GM18517 (cell line): ENCODE data around the gene TBCK.
"Not testable (repeated sequence)": the region's sequence is repeated elsewhere in the genome, so short reads cannot be mapped to it uniquely, and the experiment has no call there.

ENCODE experiments used
- ATAC-seq: cut with Tn5 transposase; IDR thresholded peaks from one replicate; pipeline ENCODE4 v1.9.1; 2021; ENCODE audit warnings: mild to moderate bottlenecking, moderate library complexity; ENCODE audit not compliant: unreplicated experiment

Gene TBCK

DNA sequence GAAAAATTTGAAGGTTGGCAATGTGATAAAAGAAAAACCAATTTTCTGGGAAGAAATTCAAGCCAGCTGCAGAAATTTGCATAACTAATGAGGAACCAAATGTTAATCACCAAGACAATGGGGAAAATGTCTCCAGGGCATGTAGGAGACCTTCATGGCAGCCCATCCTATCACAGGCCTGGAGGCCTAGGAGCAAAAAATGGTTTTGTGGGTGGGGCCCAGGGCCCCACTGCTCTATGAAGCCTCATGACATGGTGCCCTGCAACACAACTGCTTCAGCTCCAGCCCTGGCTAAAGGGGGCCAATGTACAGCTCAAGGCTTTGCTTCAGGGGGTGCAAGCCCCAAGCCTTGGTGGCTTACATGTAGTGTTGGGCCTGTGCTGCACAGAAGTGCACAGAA, 184.0 kb downstream of the TBCK start:
- ATAC-seq: no peak

- ATAC-seq: peak; percentile 52
Measured at GRCh38 chr4:106126062-106126461, 189.9 kb downstream of the TBCK start.

- not testable (repeated sequence) for ATAC-seq
Measured at GRCh38 chr4:106119949-106120555, 196.0 kb downstream of the TBCK start.

GRCh38 chr4:106116025-106116424, 200.0 kb downstream of the TBCK start:
- no peak for ATAC-seq

GRCh38 chr4:106114270-106114669, 201.7 kb downstream of the TBCK start:
- ATAC-seq: no peak

GRCh38 chr4:106111778-106112469, 204.1 kb downstream of the TBCK start:
- not testable (repeated sequence) for ATAC-seq

- ATAC-seq: no peak
Measured at GRCh38 chr4:106109929-106110328, 206.1 kb downstream of the TBCK start.

DNA sequence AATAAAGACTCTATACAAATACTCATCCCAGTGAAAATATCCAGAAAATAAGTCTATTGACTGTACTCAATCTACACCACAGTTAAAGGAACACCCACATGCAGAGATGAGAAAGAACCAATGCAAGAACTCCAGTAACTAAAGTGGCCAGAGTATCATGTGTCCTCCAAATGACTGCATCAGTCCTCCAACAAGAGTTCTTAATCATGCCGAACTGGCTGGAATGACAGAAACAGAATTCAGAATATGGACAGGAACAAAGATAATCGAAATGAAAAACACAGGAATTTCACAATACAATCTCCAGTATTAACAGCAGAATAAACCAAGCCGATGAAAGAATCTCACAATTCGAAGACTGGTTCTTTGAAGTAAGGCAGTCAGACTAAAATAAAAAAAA, 210.3 kb downstream of the TBCK start:
- ATAC-seq: no peak

GRCh38 chr4:106104276-106104675, 211.7 kb downstream of the TBCK start:
- ATAC-seq: no peak

DNA sequence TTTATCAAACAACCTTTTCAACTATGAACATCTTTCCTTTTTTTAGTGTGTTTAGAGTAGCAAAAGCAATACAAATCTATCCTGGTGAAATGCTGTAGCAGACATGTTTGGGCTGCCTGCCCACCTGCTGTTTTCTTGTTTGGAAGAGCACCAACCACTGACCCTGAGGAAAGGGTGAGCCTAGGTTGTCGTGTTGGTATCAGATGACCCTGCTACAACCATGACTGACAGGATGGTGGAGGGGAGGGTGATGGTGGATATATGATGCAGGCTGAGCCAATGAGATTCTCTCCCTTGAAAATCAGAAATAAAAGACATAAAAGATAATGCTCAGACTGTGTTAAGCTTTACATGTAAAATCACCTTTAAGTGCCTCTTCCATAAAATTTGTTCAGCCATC, 219.6 kb downstream of the TBCK start:
- no peak for ATAC-seq

DNA sequence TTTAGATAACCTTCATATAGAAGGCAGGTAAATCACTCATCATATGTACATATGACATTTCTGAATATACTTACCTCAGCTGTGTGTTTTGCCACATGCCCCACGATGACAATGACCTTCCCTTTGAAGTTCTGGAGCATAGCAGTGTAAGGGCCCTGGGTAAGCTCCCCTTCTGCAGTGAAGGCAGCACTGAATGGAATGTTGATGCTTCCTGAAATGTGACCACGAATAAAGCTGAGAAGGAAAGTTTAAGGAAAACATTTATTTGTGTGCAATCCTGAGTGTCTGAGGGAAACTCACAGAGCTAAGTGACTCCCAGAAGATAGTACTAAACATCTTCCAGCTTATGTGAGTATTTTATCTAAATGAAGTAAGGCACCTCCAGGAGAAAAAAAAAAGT, 220.6 kb downstream of the TBCK start:
- ATAC-seq: no peak

GRCh38 chr4:106092361-106093040, 223.5 kb downstream of the TBCK start:
- ATAC-seq: no peak

DNA sequence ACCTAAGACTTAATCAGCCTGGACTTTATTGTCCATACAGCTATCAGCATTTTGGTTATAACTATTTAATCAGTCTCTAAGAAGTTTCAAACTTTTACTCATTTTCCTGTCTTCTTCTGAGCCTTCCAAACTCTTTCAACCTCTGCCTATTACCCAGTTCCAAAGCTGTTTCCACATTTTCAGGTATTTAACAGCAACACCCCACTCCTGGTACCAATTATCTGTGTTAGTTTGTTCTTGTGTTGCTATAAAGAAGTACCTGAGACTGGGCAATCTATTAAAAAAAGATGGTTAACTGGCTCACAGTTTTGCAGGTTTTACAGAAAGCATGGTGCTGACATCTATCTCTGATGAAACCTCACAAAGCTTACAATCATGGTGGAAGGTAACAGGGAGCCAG, 225.2 kb downstream of the TBCK start:
- ATAC-seq: no peak

DNA sequence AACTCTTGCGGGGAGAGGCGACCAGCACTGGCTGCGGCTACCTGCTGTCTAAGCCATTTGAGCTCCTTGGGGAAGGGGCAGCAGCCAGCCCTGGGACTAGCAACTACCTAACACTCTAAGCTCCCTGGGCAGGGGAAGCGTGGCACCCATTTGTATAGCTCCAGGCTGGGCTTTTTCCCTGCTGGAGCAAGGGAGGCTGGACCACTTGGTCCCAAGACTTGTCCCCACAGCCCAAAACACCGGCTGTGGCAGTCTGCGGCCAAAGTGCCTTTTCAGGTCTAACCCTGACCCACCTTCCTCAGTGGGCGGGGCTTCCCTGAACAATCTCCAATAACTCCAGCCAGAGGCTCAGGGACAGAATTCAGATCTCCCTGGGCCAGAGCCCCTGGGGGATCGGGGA, 232.9 kb downstream of the TBCK start:
- no peak for ATAC-seq

- no peak for ATAC-seq
Measured at GRCh38 chr4:106080376-106080775, 235.6 kb downstream of the TBCK start.

- no peak for ATAC-seq
Measured at GRCh38 chr4:106079616-106080015, 236.4 kb downstream of the TBCK start.

DNA sequence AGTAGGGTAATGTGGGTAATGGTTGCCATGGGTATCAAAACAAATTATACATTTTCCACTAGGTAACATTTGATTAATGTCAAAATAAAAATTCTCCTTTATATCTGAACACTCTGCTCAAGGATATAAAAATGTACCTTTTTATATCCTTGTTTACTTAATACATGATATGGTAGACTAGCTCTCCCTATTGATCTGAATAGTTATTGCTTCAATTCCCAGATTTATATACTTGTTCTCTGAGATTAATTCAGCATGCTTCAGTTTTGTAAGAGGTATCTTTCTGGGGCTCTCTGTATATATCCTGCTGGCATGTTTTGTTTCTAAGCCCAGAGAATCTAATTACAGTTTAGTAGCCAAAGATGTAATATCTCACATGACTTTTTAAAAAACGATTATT, 251.0 kb downstream of the TBCK start:
- ATAC-seq: no peak

DNA sequence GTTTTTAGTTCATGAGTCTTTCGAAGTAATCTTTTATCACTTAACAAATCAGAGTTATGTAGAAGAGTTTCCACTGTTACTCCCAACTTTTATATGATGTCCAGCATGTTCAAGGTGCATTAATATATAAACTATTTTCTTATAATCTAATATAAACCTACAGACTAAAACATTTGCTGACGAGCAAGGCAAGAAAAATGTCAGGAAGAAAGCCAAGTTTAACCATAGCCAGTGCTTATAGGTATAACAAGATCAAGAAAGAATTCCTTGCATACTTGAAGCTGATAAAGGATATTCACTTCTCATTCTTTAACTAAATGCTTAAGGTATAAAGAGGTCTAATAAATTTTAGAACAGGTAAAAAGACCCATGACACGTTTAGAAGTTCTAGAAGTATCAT, 253.0 kb downstream of the TBCK start:
- ATAC-seq: no peak

DNA sequence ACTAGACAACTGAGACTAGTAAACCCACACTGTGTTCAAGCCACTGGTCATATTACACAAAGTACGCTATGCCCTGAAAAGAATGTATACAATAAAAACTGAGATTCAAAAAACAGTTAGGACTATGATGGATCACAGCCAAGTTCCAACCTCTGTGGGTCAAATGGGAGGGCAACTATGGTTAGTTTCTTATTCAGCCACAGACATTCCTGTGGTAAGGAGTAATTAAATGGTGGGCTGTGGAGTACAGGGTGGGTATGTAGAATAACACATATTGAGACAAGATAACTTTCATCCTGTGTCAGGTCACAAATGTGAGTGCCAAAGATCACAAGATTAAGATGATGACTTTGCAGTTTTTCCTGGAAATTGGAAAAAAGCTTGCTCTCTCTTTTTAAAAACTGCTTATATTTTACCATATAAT, 253.5 kb downstream of the TBCK start:
- ATAC-seq: no peak

- no peak for ATAC-seq
Measured at GRCh38 chr4:106058921-106059320, 257.1 kb downstream of the TBCK start.

- ATAC-seq: no peak
Measured at GRCh38 chr4:106056914-106057313, 259.1 kb downstream of the TBCK start.

DNA sequence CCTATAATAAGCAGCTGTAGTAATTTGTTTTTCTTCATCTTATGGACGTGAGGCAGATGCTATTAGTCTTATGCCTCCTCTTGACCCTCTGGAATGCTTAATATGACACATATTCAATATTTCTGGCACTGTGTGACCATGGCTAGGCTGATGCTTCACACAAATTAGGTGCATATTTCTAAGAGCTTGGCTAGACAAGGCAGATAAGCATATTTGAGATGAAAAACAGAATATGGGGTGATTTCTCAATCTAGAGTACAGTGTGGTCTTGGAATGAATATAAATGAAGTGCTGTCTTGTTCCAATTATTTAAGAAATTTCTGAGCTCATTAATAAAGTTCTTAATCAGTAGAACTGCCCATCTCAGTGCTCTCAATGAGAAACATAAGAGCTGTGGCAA, 264.5 kb downstream of the TBCK start:
- ATAC-seq: no peak
